Esophagus muscularis mucosa (tissue), 3 donors: ENCODE measurements around the gene GPR137B.

ENCODE experiments used
- CTCF ChIP-seq, 3 experiments: fragments of 200-600 bp in 2 of 3; fragments of 450-650 bp in 1 of 3; sonication (generic) in 2 of 3; IDR thresholded peaks; one replicate each; pipeline ENCODE4 v1.5.1; 2017 to 2019; ENCODE audit warnings: antibody characterized with exemption in 3 of 3, mild to moderate bottlenecking in 2 of 3, moderate library complexity in 1 of 3
- POLR2A ChIP-seq: fragments of 450-650 bp; IDR thresholded peaks from one replicate; pipeline ENCODE4 v1.6.1; 2017; ENCODE audit warnings: antibody characterized with exemption, moderate library complexity, mild to moderate bottlenecking, low read depth
- POLR2AphosphoS5 ChIP-seq, 2 donors: sonication (generic); formaldehyde crosslinking; IDR thresholded peaks; one replicate each; pipeline ENCODE4 v1.6.1; 2017; ENCODE audit warnings: antibody characterized with exemption in 2 of 2

- TF ChIP-seq CTCF (IDR thresholded peaks at IDR 0.05): no peak
- TF ChIP-seq POLR2A: no peak
- no peak for TF ChIP-seq POLR2AphosphoS5 (IDR thresholded peaks at IDR 0.05)
Measured at GRCh38 chr1:236159704-236160539, 17.6 kb downstream of the GPR137B start.
